GM12878 (cell line): ENCODE results near the gene RAE1. TPM values are rescaled to one million over a fixed set of nuclear protein-coding genes. Genes with fewer than 3 reads are reported as not detected.

ENCODE experiments used
- BMI1 ChIP-seq: fragments of 450-650 bp; IDR thresholded peaks from 2 replicates; pipeline ENCODE4 v1.6.1; 2016; ENCODE audit warnings: mild to moderate bottlenecking, moderate library complexity, borderline replicate concordance
- CBX3 ChIP-seq: fragments of 200-600 bp; sonication (generic); IDR thresholded peaks from 2 replicates; pipeline ENCODE4 v1.6.1; 2016; ENCODE audit warnings: low read depth, borderline replicate concordance
- CEBPB ChIP-seq, 2 experiments: fragments of 150-350 bp in 1 of 2; IDR thresholded peaks; 2 replicates each; pipeline ENCODE4 v1.6.1; 2012 to 2014; ENCODE audit warnings: low read depth in 2 of 2, low read length in 2 of 2, borderline replicate concordance in 1 of 2, inconsistent platforms in 1 of 2
- CHD4 ChIP-seq: fragments of 200-600 bp; sonication (generic); IDR thresholded peaks from 2 replicates; pipeline ENCODE4 v1.6.1; 2016; ENCODE audit warnings: mild to moderate bottlenecking
- HDGF ChIP-seq: fragments of 450-650 bp; IDR thresholded peaks from 2 replicates; pipeline ENCODE4 v1.6.1; 2016; ENCODE audit warnings: antibody characterized with exemption
- IKZF2 ChIP-seq, 2 experiments: fragments of 450-650 bp; IDR thresholded peaks; 2 replicates each; pipeline ENCODE4 v1.6.1; 2017; ENCODE audit warnings: mild to moderate bottlenecking in 2 of 2, moderate library complexity in 2 of 2
- IRF4 ChIP-seq: IDR thresholded peaks from 2 replicates; pipeline ENCODE4 v1.6.1; 2011; ENCODE audit warnings: low read depth, low read length
- PAX5 ChIP-seq: IDR thresholded peaks from 2 replicates; pipeline ENCODE4 v1.6.1; 2011; ENCODE audit warnings: low read depth, low read length, borderline replicate concordance
- POLR2AphosphoS2 ChIP-seq: IDR thresholded peaks from 2 replicates; pipeline ENCODE4 v1.6.1; 2011; ENCODE audit warnings: low read depth, mild to moderate bottlenecking, low read length, improper control_type of control experiment, moderate library complexity
- RBBP5 ChIP-seq: fragments of 200-600 bp; sonication (generic); conservative IDR thresholded peaks from 2 replicates; pipeline ENCODE4 v1.6.1; 2016
- SREBF2 ChIP-seq: IDR thresholded peaks from 2 replicates; pipeline ENCODE4 v1.6.1; 2012; ENCODE audit warnings: mild to moderate bottlenecking, low read length
- SUZ12 ChIP-seq: fragments of 200-600 bp; sonication (generic); IDR thresholded peaks from one replicate; pipeline ENCODE4 v1.6.1; 2018; ENCODE audit warnings: antibody characterized with exemption, mild to moderate bottlenecking; ENCODE audit not compliant: unreplicated experiment
- USF1 ChIP-seq: IDR thresholded peaks from 2 replicates; pipeline ENCODE4 v1.6.1; 2011; ENCODE audit warnings: borderline replicate concordance, low read depth, mild to moderate bottlenecking, moderate library complexity, mixed read lengths, low read length; ENCODE audit not compliant: insufficient read depth; ENCODE audit errors: extremely low read length
- ZBTB40 ChIP-seq: fragments of 450-650 bp; IDR thresholded peaks from 2 replicates; pipeline ENCODE4 v1.6.1; 2016; ENCODE audit warnings: mild to moderate bottlenecking, moderate library complexity, borderline replicate concordance
- polyA plus RNA-seq, 11 experiments: library from polyadenylated mRNA; depleted of rRNA in 4 of 11; unstranded in 6 of 11; stranded (reverse) in 5 of 11; fragments of >200 nt; fragmentation: Nextera tagmentation in 4 of 11; fragmentation: Illumina TruSeq in 1 of 11; extraction: Ambion mirVana in 4 of 11; extraction: Trizol in 1 of 11; gene quantifications; 1 replicate in 1 of 11; 2 replicates in 10 of 11; pipeline versions ENCODE4 v1.2.1 to v1.2.3, GENCODE V29; 2011 to 2016; ENCODE audit warnings: inconsistent platforms in 2 of 11, missing spikeins in 2 of 11, low read depth in 1 of 11
- total RNA-seq, 4 experiments: library from RNA; depleted of rRNA in 3 of 4; stranded (reverse); fragments of >200 nt in 3 of 4; fragmentation: Illumina TruSeq in 1 of 4; extraction: Trizol in 1 of 4; gene quantifications; 2 replicates each; pipeline versions ENCODE4 v1.2.1 to v1.2.3, GENCODE V29; 2013 to 2021
- TF ChIP-seq, protein P1 (sequence below): IDR thresholded peaks from 2 replicates; pipeline ENCODE4 v1.6.1; 2011; ENCODE audit warnings: mild to moderate bottlenecking, low read depth, low read length, moderate library complexity; ENCODE audit not compliant: insufficient replicate concordance

The RAE1 gene
- total and polyA plus RNA-seq, 10 of the 15 experiments (the other 5 are each of a cell fraction or from before 2014, with no cell fraction given), result 28.7 to 107 (median 49.3) TPM

GRCh38 chr20:57380081-57380750 is 29.2 kb downstream of the RAE1 start (continued):
- TF ChIP-seq ZBTB40, result no peak
- TF ChIP-seq IKZF2 (IDR thresholded peaks at IDR 0.05), result no peak
- TF ChIP-seq CHD4, result no peak
- no peak for TF ChIP-seq IRF4
- TF ChIP-seq SUZ12, result no peak
- TF ChIP-seq CBX3, result no peak
- TF ChIP-seq, protein P1, sequence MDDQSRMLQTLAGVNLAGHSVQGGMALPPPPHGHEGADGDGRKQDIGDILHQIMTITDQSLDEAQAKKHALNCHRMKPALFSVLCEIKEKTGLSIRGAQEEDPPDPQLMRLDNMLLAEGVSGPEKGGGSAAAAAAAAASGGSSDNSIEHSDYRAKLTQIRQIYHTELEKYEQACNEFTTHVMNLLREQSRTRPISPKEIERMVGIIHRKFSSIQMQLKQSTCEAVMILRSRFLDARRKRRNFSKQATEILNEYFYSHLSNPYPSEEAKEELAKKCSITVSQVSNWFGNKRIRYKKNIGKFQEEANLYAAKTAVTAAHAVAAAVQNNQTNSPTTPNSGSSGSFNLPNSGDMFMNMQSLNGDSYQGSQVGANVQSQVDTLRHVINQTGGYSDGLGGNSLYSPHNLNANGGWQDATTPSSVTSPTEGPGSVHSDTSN, result no peak
- no peak for TF ChIP-seq POLR2AphosphoS2
- no peak for TF ChIP-seq RBBP5
- TF ChIP-seq BMI1, result no peak
- TF ChIP-seq SREBF2, result no peak
- TF ChIP-seq HDGF, result no peak
- TF ChIP-seq PAX5, result no peak
- no peak for TF ChIP-seq USF1
- no peak for TF ChIP-seq CEBPB (IDR thresholded peaks at IDR 0.05; ENCODE audit: borderline replicate concordance in 1 of 2, low read depth in 2 of 2, low read length in 2 of 2)
- TF ChIP-seq, all 136 proteins: peak for 0
